Adrenal gland (tissue), 19 donors: Measurements from ENCODE around the gene ATF2. TPM values are rescaled to one million over a fixed set of nuclear protein-coding genes. Genes with fewer than 3 reads are reported as not detected.

Source experiments
- DNase-seq, 7 donors: peaks; one replicate each; pipeline ENCODE4 v3.0.0-alpha.2; 2019 to 2020
- H3K27ac ChIP-seq, 5 donors: fragments of 200-600 bp; sonication (generic) in 4 of 5; 1 replicate in 3 of 5; 2 replicates in 2 of 5; pipeline versions ENCODE4 v1.5.1 to v1.8.0; 2016 to 2020; ENCODE audit warnings: mild to moderate bottlenecking in 1 of 5
- H3K27me3 ChIP-seq: fragments of 200-600 bp; 2 replicates; pipeline ENCODE4 v1.8.0; 2021
- H3K36me3 ChIP-seq, 2 donors: fragments of 200-600 bp; replicated peaks in 1 of 2; 1 replicate in 1 of 2; 2 replicates in 1 of 2; pipeline versions ENCODE4 v1.5.1 to v1.8.0; 2018 to 2022
- H3K4me1 ChIP-seq, 2 donors: fragments of 200-600 bp; replicated peaks in 1 of 2; 1 replicate in 1 of 2; 2 replicates in 1 of 2; pipeline versions ENCODE4 v1.5.1 to v1.8.0; 2018 to 2021
- H3K4me3 ChIP-seq, 4 donors: fragments of 200-600 bp; sonication (generic) in 3 of 4; one replicate each; pipeline ENCODE4 v1.5.1; 2016 to 2018
- H3K9me3 ChIP-seq, 3 donors: fragments of 200-600 bp; sonication (generic) in 1 of 3; replicated peaks in 1 of 3; 1 replicate in 2 of 3; 2 replicates in 1 of 3; pipeline versions ENCODE4 v1.5.1 to v1.8.0; 2016 to 2021
- CTCF ChIP-seq, 6 experiments: fragments of 450-650 bp in 4 of 6; fragments of 200-600 bp in 2 of 6; sonication (generic) in 1 of 6; IDR thresholded peaks; 1 replicate in 5 of 6; 2 replicates in 1 of 6; pipeline versions ENCODE4 v1.5.1 to v1.8.0; 2016 to 2021; ENCODE audit warnings: antibody characterized with exemption in 6 of 6, mild to moderate bottlenecking in 2 of 6, moderate library complexity in 1 of 6
- POLR2A ChIP-seq, 2 donors: fragments of 450-650 bp; IDR thresholded peaks; one replicate each; pipeline ENCODE4 v1.6.1; 2017; ENCODE audit warnings: antibody characterized with exemption in 2 of 2, mild to moderate bottlenecking in 2 of 2, moderate library complexity in 1 of 2
- WGBS, 4 donors: extraction: QIAGEN DNeasy Blood & Tissue Kit in 2 of 4; methylation state at CpG; one replicate each; pipeline versions ENCODE4 v1.1.5 to v1.1.7; 2013 to 2017; 5-methylcytosine and 5-hydroxymethylcytosine counted together
- intact Hi-C, 2 donors: fragments of 100-400 bp; cut with DNase I; formaldehyde crosslinking; loops; one replicate each; pipeline versions ENCODE4 v1.14.1 to v1.15.0; 2022 to 2023
- long read RNA-seq, 10 donors: library from polyadenylated mRNA in 3 of 10; unstranded in 2 of 10; stranded (forward) in 1 of 10; transcript quantifications; one replicate each; pipeline ENCODE4 v2.0.0 and lab custom pipeline, GENCODE V29; 2021 to 2026
- polyA plus RNA-seq, 3 donors: library from polyadenylated mRNA; stranded (reverse); fragments of 200-250 nt in 2 of 3; fragments of 350-450 nt in 1 of 3; fragmentation: Illumina TruSeq in 1 of 3; extraction: RNeasy Lipid Tissue Mini Kit (QIAGEN cat#74804) in 1 of 3; gene quantifications; one replicate each; pipeline ENCODE4 v1.2.3, GENCODE V29; 2013 to 2014
- total RNA-seq, 9 donors: library from RNA; depleted of rRNA in 4 of 9; stranded (reverse); fragments of >200 nt in 4 of 9; fragments of 120-200 nt in 1 of 9; fragmentation: NEBNext Ultra II Directional in 1 of 9; extraction: Animal tissue kit (Norgen Biotek cat#: 25700) in 1 of 9; gene quantifications; one replicate each; pipeline versions ENCODE4 v1.1.0 to v1.2.4, GENCODE V29; 2013 to 2023
- donor health status: healthy with polysubstance abuse.
- donor health status: Bipolar disorder and iron deficiency.
- donor health status: DM: yes; HTN: yes; CAD: no.
- donor health status: DM: no; HTN: no; CAD: no.
- donor health status: DM: no; HTN: no; CAD: no.
- donor health status: DM: yes; HTN: yes; CAD: no.

ATF2 gene
- total RNA-seq = 10 to 100 TPM; 34.3 to 59.0 (median 52.7) TPM
- polyA plus RNA-seq = 10 to 100 TPM; 16.5 to 60.1 (median 20.9) TPM
- long read RNA-seq, donor 1, full-length matches to known transcripts = 6 of 6 reads
- long read RNA-seq, donor 1, partial matches to known transcripts = 0 of 6 reads
- long read RNA-seq, donor 1, other reads (novel, unspliced or antisense) = 0 of 6 reads
- long read RNA-seq, donor 2, full-length matches to known transcripts = 2 of 2 reads
- long read RNA-seq, donor 2, partial matches to known transcripts = 0 of 2 reads
- long read RNA-seq, donor 2, other reads (novel, unspliced or antisense) = 0 of 2 reads
- long read RNA-seq, donor 3, full-length matches to known transcripts = 5 of 5 reads
- long read RNA-seq, donor 3, partial matches to known transcripts = 0 of 5 reads
- long read RNA-seq, donor 3, other reads (novel, unspliced or antisense) = 0 of 5 reads
- long read RNA-seq, donor 4, full-length matches to known transcripts = 5 of 7 reads
- long read RNA-seq, donor 4, partial matches to known transcripts = 0 of 7 reads
- long read RNA-seq, donor 4, other reads (novel, unspliced or antisense) = 2 of 7 reads
- long read RNA-seq, donor 5, full-length matches to known transcripts = 25 of 36 reads
- long read RNA-seq, donor 5, partial matches to known transcripts = 4 of 36 reads
- long read RNA-seq, donor 5, other reads (novel, unspliced or antisense) = 7 of 36 reads
- long read RNA-seq, donor 6, full-length matches to known transcripts = 5 of 6 reads
- long read RNA-seq, donor 6, partial matches to known transcripts = 1 of 6 reads
- long read RNA-seq, donor 6, other reads (novel, unspliced or antisense) = 0 of 6 reads
- long read RNA-seq, donor 7, full-length matches to known transcripts = 1 of 1 reads
- long read RNA-seq, donor 7, partial matches to known transcripts = 0 of 1 reads
- long read RNA-seq, donor 7, other reads (novel, unspliced or antisense) = 0 of 1 reads
- long read RNA-seq, donor 8, full-length matches to known transcripts = 6 of 6 reads
- long read RNA-seq, donor 8, partial matches to known transcripts = 0 of 6 reads
- long read RNA-seq, donor 8, other reads (novel, unspliced or antisense) = 0 of 6 reads
- long read RNA-seq, donor 9, full-length matches to known transcripts = 2 of 2 reads
- long read RNA-seq, donor 9, partial matches to known transcripts = 0 of 2 reads
- long read RNA-seq, donor 9, other reads (novel, unspliced or antisense) = 0 of 2 reads
- long read RNA-seq, donor 10, full-length matches to known transcripts = 3 of 3 reads
- long read RNA-seq, donor 10, partial matches to known transcripts = 0 of 3 reads
- long read RNA-seq, donor 10, other reads (novel, unspliced or antisense) = 0 of 3 reads

GRCh38 chr2:175167792-175168563 lies at the start of gene ATF2:
TSS of gene ATF2 (minus strand) at chr2:175168203. CDS start at chr2:175136443, 31,760 bp downstream.
- peak within 1 kb of the TSS; percentile 51 to 99 (median 76) for H3K4me3 ChIP-seq
- DNase-seq = peak; percentile 98 to 100 (median 100)
- H3K4me1 ChIP-seq = peaks cover 9 to 26% of the 10 kb centered on the region in 2 donors
- peak in 2 of 6 experiments; percentile 23 to 28 for TF ChIP-seq CTCF (IDR thresholded peaks at IDR 0.05)
- peak; percentile 46 to 89 for TF ChIP-seq POLR2A (IDR thresholded peaks at IDR 0.05)
- H3K36me3 ChIP-seq = no peaks in the 10 kb centered on the region
- H3K27me3 ChIP-seq = no peaks in the 10 kb centered on the region
- peak within 1 kb of the TSS; percentile 93 to 99 (median 95) for H3K27ac ChIP-seq
- WGBS, 4 donors = 0 to 1% (median 0%) methylated on average over 33 to 56 of the region's 56 CpGs
- intact Hi-C loops = no loop called here
- no peaks in the 10 kb centered on the region for H3K9me3 ChIP-seq

- TF ChIP-seq POLR2A (IDR thresholded peaks at IDR 0.05) = no peak
- TF ChIP-seq CTCF (IDR thresholded peaks at IDR 0.05) = no peak
- intact Hi-C loops = no loop called here
- Histone ChIP-seq H3K27ac (no peak overlapping the region), H3K36me3 (no peaks in the 10 kb centered on the region), H3K4me3 (no peak overlapping the region), H3K4me1 (no peaks in the 10 kb centered on the region), H3K27me3 (peaks cover 6% of the 10 kb centered on the region), H3K9me3 (no peaks in the 10 kb centered on the region)
- 81 to 88% (median 84%) methylated on average over 6 of the region's 6 CpGs for whole genome bisulfite sequencing, 4 donors
- no peak for DNase-seq
Observed at GRCh38 chr2:175207741-175208438, 39.9 kb upstream of the ATF2 start.

GRCh38 chr2:175206866-175207265 lies 38.9 kb upstream of the ATF2 start:
- Histone ChIP-seq H3K4me1 (no peaks in the 10 kb centered on the region), H3K4me3 (no peak overlapping the region), H3K36me3 (no peaks in the 10 kb centered on the region), H3K27ac (no peak overlapping the region), H3K27me3 (peaks cover 11% of the 10 kb centered on the region), H3K9me3 (no peaks in the 10 kb centered on the region)
- no peak for DNase-seq
- TF ChIP-seq CTCF (IDR thresholded peaks at IDR 0.05) (no peak), POLR2A (IDR thresholded peaks at IDR 0.05) (no peak)
- intact Hi-C loops = no loop called here
- WGBS, 4 donors = 84 to 89% (median 87%) methylated on average over 3 of the region's 3 CpGs
